Measurements from ENCODE around the gene KCND3.

GRCh38 chr1:111895469-111895868 lies 94.0 kb downstream of the KCND3 start:
- TF ChIP-seq CTCF (IDR thresholded peaks at IDR 0.05; ENCODE audit: poor library complexity, severe bottlenecking) = no peak
- no peak for TF ChIP-seq EP300 (conservative IDR thresholded peaks at IDR 0.05; ENCODE audit: poor library complexity, severe bottlenecking)
- no peak for TF ChIP-seq TAF1 (IDR thresholded peaks at IDR 0.05; ENCODE audit: low read depth)
